ENCODE results near the gene GCC1. TPM values are rescaled to one million over a fixed set of nuclear protein-coding genes. Genes with fewer than 3 reads are reported as not detected.

GCC1 gene
- total RNA-seq, 4 donors from 2014 or later, result 16.0 to 18.3 (median 17.9) TPM

- Histone ChIP-seq H3K4me3 (no peak overlapping the region), H3K36me3 (no peaks in the 10 kb centered on the region), H3K27me3 (peaks cover 0 to 9% of the 10 kb centered on the region in 2 donors), H3K27ac (no peak overlapping the region), H3K9me3 (no peaks in the 10 kb centered on the region), H3K4me1 (peaks cover 0 to 7% (median 0%) of the 10 kb centered on the region in 4 donors)
- TF ChIP-seq EP300 (IDR thresholded peaks at IDR 0.05) (no peak), CTCF (IDR thresholded peaks at IDR 0.05) (no peak), POLR2A (IDR thresholded peaks at IDR 0.05) (no peak)
- no peak for DNase-seq (ENCODE audit: low spot score in 2 of 2)
These were observed 39.9 kb upstream of the GCC1 start for GRCh38 chr7:127625331-127625730.

DNA sequence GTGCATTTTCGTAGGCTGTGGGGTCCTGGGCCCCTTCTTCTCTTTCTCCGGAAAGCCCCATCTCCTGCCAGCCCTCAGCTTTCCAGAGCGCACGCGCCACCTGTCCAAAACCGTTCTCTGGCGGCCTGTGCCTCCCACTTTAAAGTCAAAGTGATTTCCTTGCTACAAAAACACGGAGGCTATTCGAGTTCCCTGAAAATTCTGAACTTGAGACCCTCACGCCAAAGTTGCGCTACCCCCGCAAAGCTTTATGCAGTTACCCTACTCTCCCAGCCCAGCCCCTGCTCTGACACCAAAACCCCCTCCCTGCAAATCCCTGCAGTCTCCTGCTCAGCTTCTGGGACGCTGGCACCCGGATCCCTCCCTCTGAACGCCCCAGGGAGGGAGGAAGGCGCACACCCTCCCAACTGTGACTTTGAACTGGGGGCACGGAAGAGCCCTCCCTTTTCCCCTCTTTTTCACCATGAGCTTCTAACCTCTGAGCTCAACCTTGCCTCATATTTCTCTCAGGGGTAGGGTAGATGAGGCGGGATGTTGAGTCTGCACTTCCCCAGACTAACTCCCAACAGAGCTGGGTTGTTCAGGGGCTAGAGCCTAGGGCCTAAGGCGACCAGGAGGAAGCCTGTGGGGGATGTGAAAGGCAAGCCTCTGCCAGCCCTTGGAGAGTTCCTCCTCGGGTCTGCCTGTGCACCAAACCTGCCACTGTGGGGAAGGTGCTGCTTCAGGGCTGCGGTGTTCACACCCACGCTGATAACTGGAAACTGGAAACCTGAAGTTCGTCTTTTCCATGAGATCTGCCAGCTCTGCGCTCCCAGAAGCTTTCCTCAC is 35.2 kb upstream of the GCC1 start:
- no peak overlapping the region for H3K27ac ChIP-seq

DNA sequence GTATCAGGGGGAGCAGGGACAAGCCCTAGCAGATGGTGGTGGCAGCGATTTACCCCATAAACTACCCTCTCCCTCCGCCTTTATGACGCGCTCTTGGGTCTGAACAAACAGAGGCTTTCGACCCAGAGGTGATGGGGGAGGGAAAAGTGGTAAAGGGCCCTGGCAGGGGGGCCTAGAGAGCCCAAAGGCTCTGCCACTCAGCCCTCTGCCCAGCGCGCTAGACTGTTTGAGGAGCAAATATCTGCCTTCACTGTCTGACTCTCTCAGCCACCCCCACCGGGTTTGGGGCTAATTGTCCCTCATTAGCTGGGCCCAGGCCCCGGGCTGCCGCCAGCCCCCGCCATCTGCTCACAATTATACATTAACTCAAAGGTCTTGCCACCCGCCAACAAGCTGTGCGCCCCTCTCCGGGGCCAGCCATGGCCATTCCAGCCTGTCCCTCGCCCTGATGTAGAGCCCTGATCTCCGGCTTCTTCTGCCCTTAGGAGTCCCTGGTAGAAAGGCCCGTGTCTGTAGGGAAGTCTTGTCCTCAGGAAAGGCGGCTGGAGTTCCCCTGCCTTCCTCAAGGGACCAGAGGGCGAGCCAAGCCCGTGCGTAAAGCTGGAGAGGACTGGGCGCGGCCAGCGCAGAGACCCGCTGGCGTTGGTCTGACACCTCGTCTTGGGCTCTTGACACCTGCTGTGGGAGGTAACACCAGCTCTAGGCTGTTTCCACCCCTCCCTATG is 34.4 kb upstream of the GCC1 start:
- Histone ChIP-seq H3K4me1 (peaks cover 0 to 12% (median 0%) of the 10 kb centered on the region in 4 donors), H3K36me3 (no peaks in the 10 kb centered on the region), H3K4me3 (no peak overlapping the region), H3K9me3 (no peaks in the 10 kb centered on the region), H3K27ac (no peak overlapping the region), H3K27me3 (peaks cover 0 to 52% of the 10 kb centered on the region in 2 donors)
- WGBS, 2 donors, result 2 to 7% methylated on average over 25 to 27 of the region's 27 CpGs
- no peak for DNase-seq (ENCODE audit: low spot score in 2 of 2)
- TF ChIP-seq EP300 (IDR thresholded peaks at IDR 0.05), result no peak
- TF ChIP-seq CTCF (IDR thresholded peaks at IDR 0.05), result no peak
- TF ChIP-seq POLR2A (IDR thresholded peaks at IDR 0.05), result no peak

More for the DNA sequence above, 35.2 kb upstream of the GCC1 start:
- H3K27me3 ChIP-seq, result peaks cover 0 to 47% of the 10 kb centered on the region in 2 donors
- no peak overlapping the region for H3K4me3 ChIP-seq
- H3K4me1 ChIP-seq, result peaks cover 0 to 12% (median 0%) of the 10 kb centered on the region in 4 donors
- no peaks in the 10 kb centered on the region for H3K36me3 ChIP-seq
- TF ChIP-seq EP300 (IDR thresholded peaks at IDR 0.05) (no peak), CTCF (IDR thresholded peaks at IDR 0.05) (no peak), POLR2A (IDR thresholded peaks at IDR 0.05) (no peak)
- DNase-seq (ENCODE audit: low spot score in 2 of 2), result no peak
- WGBS, 2 donors, result 4 to 5% methylated on average over 24 of the region's 24 CpGs
- no peaks in the 10 kb centered on the region for H3K9me3 ChIP-seq

GRCh38 chr7:127618775-127619174 is 33.4 kb upstream of the GCC1 start:
- peaks cover 0 to 59% of the 10 kb centered on the region in 2 donors for H3K27me3 ChIP-seq
- no peak for DNase-seq (ENCODE audit: low spot score in 2 of 2)
- WGBS, 2 donors, result 47 to 79% methylated on average over 1 of the region's 1 CpG

More at GRCh38 chr7:127618775-127619174, 33.4 kb upstream of the GCC1 start:
- no peak overlapping the region for H3K4me3 ChIP-seq
- no peak overlapping the region for H3K27ac ChIP-seq
- no peaks in the 10 kb centered on the region for H3K36me3 ChIP-seq
- TF ChIP-seq EP300 (IDR thresholded peaks at IDR 0.05) (no peak), CTCF (IDR thresholded peaks at IDR 0.05) (no peak), POLR2A (IDR thresholded peaks at IDR 0.05) (no peak)
- no peaks in the 10 kb centered on the region for H3K9me3 ChIP-seq
- peaks cover 0 to 12% (median 0%) of the 10 kb centered on the region in 4 donors for H3K4me1 ChIP-seq
